CD4-positive, alpha-beta T cell treated with Interleukin-21 for 1 hour (primary cell): ENCODE results near the gene SHC2.
"Not testable (repeated sequence)": the region's sequence is repeated elsewhere in the genome, so short reads cannot be mapped to it uniquely, and the experiment has no call there.

Source experiments
- DNase-seq: peaks from one replicate; pipeline ENCODE4 v3.0.0-alpha.2; 2020

Gene SHC2

DNA sequence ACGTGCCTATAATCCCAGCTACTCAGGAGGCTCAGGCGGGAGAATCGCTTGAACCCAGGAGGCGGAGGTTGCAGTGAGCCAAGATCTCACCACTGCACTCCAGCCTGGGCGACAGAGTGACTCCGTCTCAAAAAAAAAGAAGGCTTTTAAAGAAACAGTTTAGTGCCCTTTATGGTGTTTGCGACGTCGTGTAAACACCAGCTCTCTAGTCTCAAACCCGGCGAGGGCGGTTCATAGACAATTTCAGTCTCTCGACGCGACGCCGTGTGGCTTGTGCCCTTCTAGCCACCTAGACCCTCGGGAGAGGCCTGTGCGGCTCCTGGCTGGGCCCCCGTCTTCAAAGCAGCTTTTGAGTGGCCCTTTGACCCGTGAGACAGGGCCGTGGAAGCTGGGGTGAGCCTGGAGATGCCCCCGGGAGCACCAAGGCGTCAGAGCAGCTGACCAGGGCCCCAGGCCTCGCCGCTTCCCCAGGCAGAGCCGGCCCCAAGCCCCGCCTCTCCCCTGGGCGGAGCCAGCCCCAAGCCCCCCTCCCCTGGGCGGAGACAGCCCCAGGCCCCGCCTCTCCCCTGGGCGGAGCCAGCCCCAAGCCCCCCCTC lies 30.4 kb upstream of the SHC2 start:
- no peak for DNase-seq

DNA sequence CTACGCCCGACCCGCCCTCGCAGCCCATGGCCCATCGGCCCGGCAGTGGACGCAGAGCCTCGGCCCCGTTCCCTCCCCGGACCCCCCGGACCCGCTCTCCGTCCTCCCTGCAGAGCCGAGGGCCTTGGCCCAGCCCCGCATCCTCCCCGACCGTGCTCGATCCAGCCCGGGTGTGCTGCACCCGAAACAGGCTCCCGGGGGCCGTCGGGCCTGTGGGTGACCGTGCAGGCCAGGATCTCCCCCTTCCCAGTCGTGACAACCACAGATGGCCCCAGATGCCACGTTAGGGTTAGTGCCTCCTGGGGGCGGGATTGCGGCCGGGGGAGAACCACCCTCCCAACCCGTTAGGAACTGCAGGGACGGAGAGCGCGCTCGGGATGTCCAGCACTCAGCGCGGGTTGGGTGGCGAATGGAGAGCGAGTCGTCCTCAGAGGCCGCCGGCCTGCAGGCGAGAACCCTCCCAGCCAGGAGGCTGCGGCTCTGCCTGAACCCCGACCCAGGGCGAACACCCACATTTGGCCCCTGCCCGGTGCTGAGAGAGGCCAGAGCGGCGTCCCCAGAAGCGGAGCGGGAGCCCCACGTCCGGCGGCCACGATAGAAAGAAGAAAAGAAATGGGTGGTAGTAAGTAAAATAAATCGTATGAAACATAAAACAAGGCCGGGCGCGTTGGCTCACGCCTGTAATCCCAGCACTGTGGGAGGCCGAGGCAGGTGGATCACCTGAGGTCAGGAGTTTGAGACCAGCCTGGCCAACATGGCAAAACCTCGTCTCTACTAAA lies 28.8 kb upstream of the SHC2 start:
- DNase-seq, result no peak

- DNase-seq, result peak; percentile 94
Measured at GRCh38 chr19:488505-489417, 27.9 kb upstream of the SHC2 start.

- no peak for DNase-seq
Measured at GRCh38 chr19:485583-486236, 24.9 kb upstream of the SHC2 start.

GRCh38 chr19:485077-485476 lies 24.2 kb upstream of the SHC2 start:
- no peak for DNase-seq

GRCh38 chr19:484494-484893 lies 23.7 kb upstream of the SHC2 start:
- DNase-seq, result no peak

DNA sequence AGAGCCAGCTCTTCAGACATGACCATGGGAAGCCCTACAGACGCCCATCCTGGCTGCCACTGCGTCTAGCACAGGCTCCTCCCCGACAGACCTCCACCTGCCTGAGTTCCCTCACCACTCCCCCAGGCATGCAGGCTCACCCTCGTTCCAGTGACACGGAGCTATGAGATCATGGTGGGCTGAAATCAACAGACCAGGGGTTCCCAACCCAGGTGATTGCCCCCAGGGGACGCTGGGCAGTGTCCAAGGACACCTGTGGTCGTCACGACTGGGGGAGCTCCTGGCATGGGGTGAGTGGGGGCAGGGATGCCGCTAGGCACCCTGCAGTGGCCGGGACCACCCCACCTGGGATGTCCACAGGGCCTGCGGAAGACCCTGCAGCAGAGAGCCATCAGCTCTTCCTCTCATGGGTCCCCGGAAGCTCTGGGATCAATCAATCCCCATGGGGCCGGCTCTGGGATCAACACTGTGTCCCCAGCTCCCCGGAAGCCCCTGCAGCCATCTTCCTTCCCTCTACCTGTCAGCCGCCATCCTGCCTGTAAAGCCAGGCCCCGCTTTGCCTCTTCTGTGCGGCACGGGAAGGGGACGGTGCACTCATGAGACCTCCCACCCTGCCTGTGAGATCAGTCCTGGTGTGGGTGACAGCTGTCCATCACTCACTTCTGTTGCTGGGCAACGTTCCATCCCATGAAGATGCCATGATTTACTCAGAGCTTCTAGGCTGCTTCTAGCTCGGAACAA lies 22.7 kb upstream of the SHC2 start:
- no peak for DNase-seq

DNA sequence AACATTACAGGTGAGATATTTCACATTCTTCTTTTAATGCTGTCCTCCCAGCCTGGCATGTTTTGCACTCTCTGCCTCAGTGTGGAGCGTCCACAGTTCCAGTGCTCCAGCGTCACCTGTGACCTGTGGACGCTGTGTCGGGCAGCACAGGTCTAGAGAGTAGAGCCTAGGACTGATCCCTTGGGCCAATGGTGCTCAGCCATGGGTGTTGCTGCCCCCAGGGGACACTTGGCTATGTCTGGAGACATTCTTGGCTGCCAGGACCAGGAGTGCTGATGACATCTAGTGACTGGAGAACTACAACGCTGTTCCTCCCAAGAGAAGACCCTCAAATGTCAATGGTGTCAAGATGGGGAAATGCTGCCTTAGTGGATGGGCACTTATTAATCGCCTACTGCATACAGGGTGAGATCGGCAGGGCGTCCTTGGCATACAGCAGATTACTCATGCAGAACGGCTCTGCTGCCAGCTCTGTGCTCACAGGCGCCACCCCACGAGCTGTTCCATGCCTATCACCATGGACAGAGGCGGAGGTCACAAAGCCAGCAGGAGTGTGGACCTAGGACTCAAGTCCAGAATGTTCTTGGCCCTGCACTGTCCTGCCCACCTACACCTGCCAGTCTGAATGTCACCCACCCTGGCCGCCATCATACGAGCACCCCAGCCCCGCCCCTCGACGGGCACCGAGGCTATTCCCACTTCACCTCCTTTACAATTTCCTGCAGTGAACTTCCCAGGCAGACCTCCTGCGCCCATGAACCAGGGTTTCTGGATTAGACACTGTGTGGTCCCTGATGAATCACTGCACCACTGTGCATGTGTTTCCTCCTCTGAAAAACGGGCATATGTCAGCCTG lies 21.6 kb upstream of the SHC2 start:
- DNase-seq, result no peak

GRCh38 chr19:481100-481499 lies 20.3 kb upstream of the SHC2 start:
- DNase-seq, result not testable (repeated sequence)

DNA sequence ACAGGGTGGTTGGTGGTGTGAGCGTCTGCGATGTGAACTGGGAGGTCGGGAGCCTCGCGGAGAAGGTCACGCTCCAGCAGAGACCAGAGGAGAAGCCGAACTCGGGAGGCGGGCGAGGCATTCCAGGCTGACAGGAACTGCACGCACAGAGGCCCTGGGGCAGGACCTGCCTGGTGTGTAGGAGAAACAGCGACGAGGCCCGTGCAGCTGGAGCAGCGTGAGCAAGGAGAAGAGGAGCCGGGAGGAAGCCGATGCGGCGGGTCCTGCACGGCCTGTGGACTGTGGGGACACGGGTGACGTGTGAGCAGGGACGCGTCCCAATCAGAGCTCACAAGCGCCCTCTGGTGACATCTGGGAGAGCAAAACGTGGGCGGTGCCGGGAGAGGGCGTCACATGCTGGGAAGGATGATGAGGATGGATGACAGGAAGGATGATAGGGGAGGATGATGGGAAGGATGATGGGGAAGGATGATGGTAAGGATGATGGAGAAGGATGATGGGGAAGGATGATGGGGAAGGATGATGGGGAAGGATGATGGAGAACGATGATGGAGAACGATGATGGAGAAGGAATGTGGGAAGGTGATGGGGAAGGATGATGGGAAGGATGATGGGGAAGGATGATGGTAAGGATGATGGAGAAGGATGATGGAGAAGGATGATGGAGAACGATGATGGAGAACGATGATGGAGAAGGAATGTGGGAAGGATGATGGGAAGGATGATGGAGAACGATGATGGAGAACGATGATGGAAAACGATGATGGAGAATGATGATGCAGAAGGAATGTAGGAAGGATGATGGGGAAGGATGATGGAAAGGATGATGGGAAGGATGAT lies 19.4 kb upstream of the SHC2 start:
- peak; percentile 60 for DNase-seq

- no peak for DNase-seq
Measured at GRCh38 chr19:478976-479375, 18.1 kb upstream of the SHC2 start.

GRCh38 chr19:478236-478903 lies 17.5 kb upstream of the SHC2 start:
- DNase-seq, result no peak

GRCh38 chr19:475360-475759 lies 14.5 kb upstream of the SHC2 start:
- no peak for DNase-seq

DNA sequence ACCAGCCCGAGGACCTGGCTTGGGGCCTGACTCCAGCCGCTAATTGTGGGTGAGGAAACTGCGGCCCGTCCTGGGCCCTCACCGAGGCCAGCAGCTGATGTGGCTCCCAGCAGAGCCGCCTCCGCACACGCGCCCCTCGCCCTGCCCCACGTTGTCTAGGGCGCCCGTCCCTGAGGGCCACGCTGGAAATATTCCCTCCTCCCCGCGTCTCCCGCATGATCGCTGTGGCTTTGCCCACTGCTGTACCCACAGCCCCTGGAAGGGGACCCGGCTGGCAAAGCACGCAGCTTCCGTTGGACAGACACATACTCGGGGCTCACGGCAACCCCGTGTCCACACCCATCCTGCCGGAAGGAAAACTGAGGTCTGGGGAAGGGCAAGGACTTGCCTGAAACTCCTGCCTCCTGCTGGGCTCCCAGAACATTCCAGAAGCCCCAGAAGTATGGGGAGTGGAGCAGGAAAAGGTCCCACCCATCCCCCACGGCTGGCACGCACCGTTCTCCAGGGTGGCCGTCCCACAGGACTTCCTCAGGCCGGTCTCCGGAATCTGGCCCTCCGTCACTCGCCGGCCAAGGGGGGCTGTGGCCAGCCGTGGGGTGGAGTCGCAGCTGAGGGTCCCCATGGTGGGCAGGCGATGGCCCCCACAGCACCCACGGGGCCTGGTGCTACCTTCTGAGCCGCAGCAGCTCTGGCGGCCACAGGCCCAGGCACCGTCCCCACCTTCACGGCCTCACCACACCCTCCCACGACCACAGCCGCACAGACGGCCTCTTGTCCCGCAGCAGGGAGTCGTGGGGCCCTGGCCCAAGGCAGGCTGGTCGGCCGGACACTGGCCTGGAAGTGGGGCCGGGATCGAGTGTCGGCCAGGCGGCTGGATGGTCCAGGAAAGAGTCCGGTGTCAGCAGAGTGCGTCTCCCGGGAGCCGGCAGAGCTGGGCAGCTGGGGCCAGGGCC lies 13.6 kb upstream of the SHC2 start:
- DNase-seq, result no peak

GRCh38 chr19:472005-472858 lies 11.4 kb upstream of the SHC2 start:
- no peak for DNase-seq

DNA sequence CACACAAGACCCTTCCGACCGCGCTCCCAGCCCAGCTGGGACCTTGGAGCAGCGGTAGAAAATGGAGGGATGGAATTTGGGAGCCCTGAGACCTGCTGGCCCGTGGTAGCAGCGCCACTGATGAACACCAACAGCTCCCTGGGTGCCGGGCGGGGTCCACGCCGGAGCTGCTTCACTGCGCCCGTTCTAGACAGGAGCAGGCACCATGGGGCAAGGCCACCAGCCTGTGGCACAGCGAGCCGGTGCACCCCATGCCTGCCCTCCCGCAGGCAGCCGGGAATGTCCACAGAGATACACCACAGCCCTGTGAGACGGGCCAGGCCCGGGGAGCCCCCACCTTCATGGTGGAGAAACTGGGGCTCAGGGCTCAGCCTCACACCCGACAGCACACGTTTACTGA lies 9.9 kb upstream of the SHC2 start:
- no peak for DNase-seq

DNA sequence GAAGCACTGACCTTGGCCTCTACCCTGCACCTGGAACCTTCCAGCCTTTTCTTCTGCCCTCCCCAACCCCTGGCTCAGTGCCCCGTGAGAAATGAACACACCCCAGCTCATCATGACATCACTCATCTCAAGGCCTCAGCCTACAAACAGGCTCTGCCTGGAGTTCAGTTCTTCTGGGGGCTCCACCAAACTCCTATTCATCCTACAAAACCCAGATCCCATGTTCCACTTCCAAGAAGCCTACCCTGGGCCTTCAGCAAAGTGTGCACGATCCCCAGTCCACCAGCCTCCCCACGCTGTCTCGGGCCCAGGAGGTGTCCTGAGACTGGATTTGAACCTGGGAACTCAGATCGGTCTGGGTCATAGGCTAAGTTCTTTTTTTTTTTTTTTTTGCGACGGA lies 9.0 kb upstream of the SHC2 start:
- DNase-seq, result no peak
